Dermis lymphatic vessel endothelial cell (primary cell): ENCODE results near the gene CDK2. TPM values are rescaled to one million over a fixed set of nuclear protein-coding genes. Genes with fewer than 3 reads are reported as not detected.

Source experiments
- total RNA-seq: library from RNA; depleted of rRNA; stranded (reverse); fragments of >200 nt; gene quantifications from 2 replicates; pipeline ENCODE4 v1.2.1, GENCODE V29; 2014

CDK2 gene
- total RNA-seq, result 13.7 and 17.3 TPM in 2 replicates

DNA sequence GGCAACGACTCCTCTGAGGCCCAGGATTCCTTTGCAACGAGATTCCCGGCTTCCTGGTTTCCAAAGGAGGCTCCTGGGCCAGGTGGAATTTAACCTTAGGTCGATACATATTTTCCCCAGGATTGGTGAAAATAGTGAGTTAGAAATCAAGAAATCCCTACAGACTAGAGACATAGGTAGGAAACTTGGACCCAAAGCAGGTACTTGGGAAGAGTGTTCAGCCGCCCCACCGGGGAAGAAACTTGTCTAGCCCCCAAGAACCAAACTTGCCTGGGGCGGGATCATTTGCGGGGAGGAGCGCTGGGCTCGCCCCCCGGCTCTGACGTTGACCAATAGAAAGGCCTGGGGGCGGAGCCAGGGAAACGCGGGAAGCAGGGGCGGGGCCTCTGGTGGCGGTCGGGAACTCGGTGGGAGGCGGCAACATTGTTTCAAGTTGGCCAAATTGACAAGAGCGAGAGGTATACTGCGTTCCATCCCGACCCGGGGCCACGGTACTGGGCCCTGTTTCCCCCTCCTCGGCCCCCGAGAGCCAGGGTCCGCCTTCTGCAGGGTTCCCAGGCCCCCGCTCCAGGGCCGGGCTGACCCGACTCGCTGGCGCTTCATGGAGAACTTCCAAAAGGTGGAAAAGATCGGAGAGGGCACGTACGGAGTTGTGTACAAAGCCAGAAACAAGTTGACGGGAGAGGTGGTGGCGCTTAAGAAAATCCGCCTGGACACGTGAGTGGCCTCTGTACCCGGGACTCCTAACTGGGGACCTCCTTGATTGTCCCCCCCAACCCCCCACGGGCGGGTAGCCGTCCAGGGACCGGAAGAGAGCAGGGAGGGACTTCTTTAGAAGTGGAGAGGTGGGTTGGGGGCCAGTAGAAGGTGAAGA is at the start of gene CDK2:
TSS of gene CDK2 (plus strand) at position 423 of the 874 bp plus-strand sequence. CDS start at position 602, 179 bp downstream.

DNA sequence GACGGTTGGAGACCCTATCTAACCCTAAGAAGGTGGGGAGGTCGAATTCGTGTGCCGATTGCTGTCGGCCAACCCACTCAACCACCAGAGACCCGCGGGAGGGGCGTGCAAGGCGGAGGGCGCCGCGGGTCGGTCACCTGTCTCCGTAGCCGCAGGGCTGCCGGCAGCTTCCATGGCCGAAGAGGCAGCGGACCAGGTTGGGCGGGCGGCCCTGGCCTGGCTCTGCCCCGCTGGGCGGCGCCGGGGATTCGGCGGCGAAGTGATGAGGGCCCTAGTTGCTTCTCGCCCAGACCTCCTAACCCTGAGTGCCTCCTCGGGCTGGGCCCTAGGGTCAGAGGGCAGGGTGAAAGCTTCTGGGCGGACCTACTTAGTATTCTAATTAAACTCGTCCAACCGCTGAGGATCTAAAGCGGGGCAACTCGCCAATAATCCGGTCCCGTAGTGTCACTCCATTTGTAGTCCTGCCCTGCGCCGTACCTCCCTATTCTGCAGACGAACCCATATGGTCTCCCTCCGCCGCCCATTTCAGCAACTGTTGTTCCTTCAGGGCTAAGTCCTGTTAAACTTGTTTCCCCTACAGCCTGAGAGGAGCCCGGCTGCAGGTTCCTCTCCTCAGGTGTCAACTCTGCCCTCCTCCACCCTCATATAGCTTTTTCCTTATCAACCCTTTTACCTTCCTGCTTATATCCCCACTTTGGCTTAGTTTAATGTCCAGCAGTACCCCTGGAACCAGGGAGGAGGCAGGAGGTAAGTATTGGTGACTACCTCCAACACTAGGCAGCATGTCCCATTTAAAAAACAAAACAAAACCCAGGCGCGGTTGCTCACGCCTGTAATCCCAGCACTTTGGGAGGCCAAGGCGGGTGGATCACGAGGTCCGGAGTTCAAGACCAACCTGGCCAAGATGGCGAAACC is 38.8 kb upstream of the CDK2 start, which contains the start of gene PYM1:
TSS of gene PYM1 (minus strand) at position 307 of the 915 bp plus-strand sequence. CDS start at position 174, 133 bp downstream.

DNA sequence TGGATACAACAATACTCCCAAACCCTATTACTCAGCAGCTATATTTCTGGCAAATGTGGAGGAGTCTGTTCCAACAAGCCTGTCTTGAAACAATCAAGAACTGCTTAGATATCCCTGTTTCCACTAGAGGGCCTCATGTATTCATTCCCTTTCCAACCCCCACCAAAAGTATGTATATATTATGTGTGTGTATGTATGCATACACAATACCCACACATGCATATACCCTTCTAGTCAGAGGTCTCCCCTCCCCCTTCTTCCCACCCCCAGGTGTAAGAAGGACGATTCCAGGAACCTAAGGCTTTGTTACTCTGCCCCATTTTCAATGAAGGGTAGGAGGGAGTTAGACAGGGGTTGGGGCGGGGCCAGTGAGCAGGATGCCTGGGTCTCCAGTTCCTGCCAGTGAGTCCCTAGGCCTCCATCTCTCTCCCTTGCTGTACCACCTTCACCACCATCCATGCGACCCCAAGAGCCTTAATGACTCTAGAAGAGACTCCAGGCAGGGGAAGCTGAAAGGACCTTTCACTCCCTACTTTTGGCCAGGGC is 35.8 kb upstream of the CDK2 start, which contains the start of gene DGKA:
TSS of gene DGKA (plus strand) at position 392 of the 546 bp plus-strand sequence. CDS start 5,342 bp downstream, outside the sequence.

DNA sequence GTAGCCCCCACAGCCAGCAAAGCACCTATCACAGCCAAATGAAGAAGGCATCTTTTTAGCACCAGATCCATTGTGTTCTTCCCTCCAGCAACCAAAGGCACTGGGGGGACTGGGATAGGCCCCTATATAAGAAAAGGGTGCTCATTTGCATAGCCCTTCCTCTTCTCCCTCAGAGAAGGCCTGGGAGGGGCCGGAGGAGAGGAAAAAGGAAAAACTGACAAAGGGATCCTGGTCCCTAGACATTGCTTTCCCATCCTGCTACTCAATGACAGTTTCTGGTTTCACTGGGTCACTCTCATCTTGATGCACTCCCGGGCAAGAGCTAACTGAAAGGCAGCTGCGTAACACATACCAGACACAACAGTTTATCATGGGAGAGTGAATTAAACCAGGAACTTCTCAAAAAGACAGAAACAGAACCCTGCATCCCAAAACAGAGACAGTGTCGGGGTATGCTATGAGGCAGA is 656 bp upstream of the CDK2 start, which contains the start of gene PMEL:
TSS of gene PMEL (minus strand) at position 102 of the 467 bp plus-strand sequence. CDS start at position 71, 31 bp downstream.

DNA sequence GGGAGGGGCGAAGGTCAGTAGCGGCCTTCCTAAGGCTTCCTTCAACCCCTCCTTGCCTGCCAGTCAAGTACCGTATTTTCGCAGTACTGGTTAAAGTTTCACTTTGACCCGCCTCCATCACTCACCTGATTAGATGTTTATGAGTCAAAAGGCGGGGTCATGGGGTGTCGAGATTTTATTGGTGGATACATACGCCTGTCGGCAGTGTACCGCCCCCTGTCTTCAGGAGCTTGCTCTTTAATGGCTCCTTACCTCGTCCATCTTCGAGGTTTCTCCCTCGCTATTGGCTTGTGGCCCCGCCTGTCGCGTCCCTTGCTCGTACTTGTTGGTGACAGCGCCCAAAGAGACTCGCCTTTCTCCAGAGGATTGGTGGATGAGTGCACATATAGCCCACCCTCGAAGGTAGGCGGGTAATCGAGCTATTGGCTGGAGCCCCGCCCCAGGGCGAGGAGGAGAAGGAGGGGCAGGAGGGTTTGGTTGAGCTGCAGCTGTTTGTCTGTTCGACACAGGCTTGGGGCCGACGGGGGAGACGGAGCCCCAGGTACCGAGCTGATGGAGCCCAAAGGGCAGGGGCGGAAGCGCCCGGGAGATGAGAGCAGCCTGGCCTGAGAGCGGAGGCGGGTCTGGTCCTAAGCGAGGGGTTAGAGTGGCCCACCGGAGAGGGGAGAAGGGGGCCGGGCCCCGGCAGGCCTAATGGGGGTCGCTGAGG is 7.1 kb downstream of the CDK2 start, which contains the start of gene RAB5B:
TSS of gene RAB5B (plus strand) at position 480 of the 709 bp plus-strand sequence. CDS start 12,883 bp downstream, outside the sequence.

DNA sequence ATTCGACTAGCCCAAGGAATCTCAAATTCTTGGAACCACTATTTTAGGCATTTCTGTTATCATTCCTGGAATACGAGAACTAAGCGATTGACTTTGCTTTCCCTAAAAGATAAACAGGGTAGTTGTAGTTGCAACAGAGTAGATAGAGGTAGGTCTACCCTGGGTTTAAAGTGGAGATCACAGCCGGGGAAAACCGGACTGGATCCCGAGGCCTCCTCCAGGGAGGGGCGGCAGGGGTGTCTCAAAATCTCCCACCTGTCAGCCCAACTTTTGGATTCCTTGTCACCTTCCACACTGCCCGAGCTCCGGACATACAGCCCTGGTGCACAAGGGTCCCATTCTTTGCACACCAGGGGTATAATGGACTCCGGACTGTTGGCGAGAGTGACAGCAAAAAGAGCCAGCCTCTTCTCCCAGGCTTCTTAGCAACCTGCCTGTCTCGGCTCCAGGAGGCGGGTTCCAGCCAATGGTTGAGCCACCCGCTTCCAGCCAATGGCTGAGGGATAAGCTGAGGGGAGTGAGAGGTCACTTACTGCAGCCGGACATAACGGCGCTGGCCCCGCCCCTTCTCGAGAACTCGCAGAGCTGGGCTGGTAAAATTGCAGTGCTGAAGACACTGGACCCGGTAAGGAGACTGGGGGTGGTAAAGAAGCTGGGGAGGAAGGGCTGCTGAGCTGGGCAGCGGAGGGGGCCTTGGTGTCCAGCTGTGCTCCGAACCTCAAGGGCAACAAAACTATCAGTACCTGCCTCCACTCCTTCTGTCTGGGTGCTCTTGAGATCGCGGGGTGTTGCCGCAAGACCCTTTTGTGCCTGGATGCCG is 30.3 kb downstream of the CDK2 start, which contains the start of gene SUOX:
TSS of gene SUOX (plus strand) at position 562 of the 820 bp plus-strand sequence. CDS start 4,946 bp downstream, outside the sequence.

DNA sequence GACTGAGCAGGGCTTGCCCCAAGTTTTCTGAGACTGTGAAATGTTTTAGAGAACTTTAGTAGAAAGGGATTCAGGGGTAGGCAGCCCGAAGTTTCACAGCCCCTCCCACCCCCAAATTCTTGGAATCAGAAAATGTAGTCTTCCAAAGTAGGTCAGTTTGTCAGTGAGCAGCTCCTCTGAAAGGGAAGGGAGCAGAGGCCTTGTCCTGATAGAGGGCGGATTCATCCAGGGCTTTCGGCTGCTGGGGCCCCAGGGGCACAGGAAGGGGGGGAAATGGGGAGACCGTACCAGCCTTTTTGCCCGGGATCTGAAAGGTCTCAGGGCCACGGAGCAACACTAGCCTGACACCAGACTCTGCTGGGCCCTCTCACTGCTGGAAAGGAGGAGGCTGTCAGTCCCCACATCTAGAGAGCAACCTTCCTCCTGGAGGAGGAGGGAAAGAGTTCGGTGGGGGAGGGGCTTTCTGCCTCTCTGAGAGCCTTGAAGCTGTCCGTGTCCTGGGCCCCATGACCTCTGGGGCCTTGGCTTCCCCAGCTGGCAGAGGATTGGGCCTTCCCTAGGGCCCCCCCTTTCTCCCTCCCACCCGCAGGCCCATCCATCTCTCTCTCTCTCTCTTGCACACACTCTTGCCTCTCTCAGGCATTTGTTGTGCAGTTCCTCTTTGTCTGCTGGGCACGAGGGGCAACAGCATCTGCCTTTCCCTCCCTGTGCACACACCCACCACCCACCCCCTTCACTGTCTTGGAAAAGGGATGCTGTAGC is 54.0 kb downstream of the CDK2 start, which contains the start of gene IKZF4:
TSS of gene IKZF4 (plus strand) at position 621 of the 762 bp plus-strand sequence. CDS start 451 bp downstream, outside the sequence.

Other genes starting within 250 kb of the CDK2 start
- gene RDH5, start 246.4 kb upstream of the CDK2 start, total RNA-seq, result 0.65 and 0.95 TPM in 2 replicates
- 1,376 and 1,784 TPM in 2 replicates for gene CD63, start 237.8 kb upstream of the CDK2 start, total RNA-seq
- gene GDF11, start 223.7 kb upstream of the CDK2 start, total RNA-seq, result 1.4 and 1.5 TPM in 2 replicates
- gene SARNP, start 149.1 kb upstream of the CDK2 start, total RNA-seq, result 72.7 and 116 TPM in 2 replicates
- gene ORMDL2, start 148.8 kb upstream of the CDK2 start, total RNA-seq, result 21.7 and 28.8 TPM in 2 replicates
- gene DNAJC14, start 137.2 kb upstream of the CDK2 start, total RNA-seq, result 49.2 and 50.7 TPM in 2 replicates
- gene MMP19, start 123.9 kb upstream of the CDK2 start, total RNA-seq, result 0.09 and 0.43 TPM in 2 replicates
- 26.8 and 30.8 TPM in 2 replicates for gene PYM1, start 38.9 kb upstream of the CDK2 start, total RNA-seq
- gene DGKA, start 35.7 kb upstream of the CDK2 start, total RNA-seq, result 16.5 and 23.8 TPM in 2 replicates
- 0.60 and 0.76 TPM in 2 replicates for gene PMEL, start 788 bp upstream of the CDK2 start, total RNA-seq
- gene RAB5B, start 7.2 kb downstream of the CDK2 start, total RNA-seq, result 42.5 and 47.5 TPM in 2 replicates
- 9.2 and 9.4 TPM in 2 replicates for gene SUOX, start 30.4 kb downstream of the CDK2 start, total RNA-seq
- gene IKZF4, start 54.2 kb downstream of the CDK2 start, total RNA-seq, result 0.22 and 0.43 TPM in 2 replicates
- gene RPS26, start 75.1 kb downstream of the CDK2 start, total RNA-seq, result 108 and 138 TPM in 2 replicates
- gene ERBB3, start 113.3 kb downstream of the CDK2 start, total RNA-seq, result 0.17 and 0.33 TPM in 2 replicates
- gene PA2G4, start 137.7 kb downstream of the CDK2 start, total RNA-seq, result 89.3 and 132 TPM in 2 replicates
- 2,570 and 2,853 TPM in 2 replicates for gene RPL41, start 149.8 kb downstream of the CDK2 start, total RNA-seq
- gene ZC3H10, start 151.4 kb downstream of the CDK2 start, total RNA-seq, result 5.1 and 6.6 TPM in 2 replicates
- gene ESYT1, start 161.4 kb downstream of the CDK2 start, total RNA-seq, result 275 and 388 TPM in 2 replicates
- gene MYL6B, start 185.8 kb downstream of the CDK2 start, total RNA-seq, result 70.9 and 81.7 TPM in 2 replicates
- gene MYL6, start 191.5 kb downstream of the CDK2 start, total RNA-seq, result 2,087 and 3,488 TPM in 2 replicates
- gene SMARCC2, start 222.7 kb downstream of the CDK2 start, total RNA-seq, result 42.8 and 46.9 TPM in 2 replicates